A549 treated with AZD2906 at 1 μM for 4 hours (cell line): ENCODE data around the gene ULBP1. TPM values are rescaled to one million over a fixed set of nuclear protein-coding genes. Genes with fewer than 3 reads are reported as not detected.

Experiments
- total RNA-seq: library from RNA; stranded (reverse); fragments of 200-300 nt; extraction: Qiagen RNA extraction; gene quantifications from 5 replicates; pipeline ENCODE4 v1.2.3, GENCODE V29; 2022

The ULBP1 gene
- 0.75 to 1.00 TPM (median 0.93 TPM) in 5 replicates for total RNA-seq

GRCh38 chr6:149963462-149964307 lies at the start of gene ULBP1:
Gene ULBP1, plus strand, starts transcription at chr6:149963943. Its CDS starts 107 bp downstream, at chr6:149964050.

GRCh38 chr6:149922642-149923326 lies 41.0 kb upstream of the ULBP1 start, which contains the start of gene RAET1G:
Gene RAET1G, minus strand, starts transcription at chr6:149923121. Its CDS starts 111 bp downstream, at chr6:149923010.

GRCh38 chr6:149941583-149942460 lies 21.9 kb upstream of the ULBP1 start, which contains the start of gene ULBP2:
Gene ULBP2, plus strand, starts transcription at chr6:149942014. Its CDS starts 59 bp downstream, at chr6:149942073.

Other genes starting within 250 kb of the ULBP1 start
- 5.9 to 8.1 TPM (median 7.4 TPM) in 5 replicates for gene LATS1, start 245.8 kb upstream of the ULBP1 start, total RNA-seq
- 12.7 to 14.6 TPM (median 14.1 TPM) in 5 replicates for gene NUP43, start 217.4 kb upstream of the ULBP1 start, total RNA-seq
- gene PCMT1, start 214.2 kb upstream of the ULBP1 start, total RNA-seq: 85.9 to 102 TPM (median 89.6 TPM) in 5 replicates
- gene LRP11, start 99.6 kb upstream of the ULBP1 start, total RNA-seq: 26.7 to 36.0 TPM (median 33.0 TPM) in 5 replicates
- 1.6 to 3.6 TPM (median 2.8 TPM) in 5 replicates for gene RAET1E, start 65.8 kb upstream of the ULBP1 start, total RNA-seq
- 6.4 to 11.6 TPM (median 8.5 TPM) in 5 replicates for gene RAET1G, start 40.8 kb upstream of the ULBP1 start, total RNA-seq
- 2.9 to 4.6 TPM (median 3.3 TPM) in 5 replicates for gene ULBP2, start 21.9 kb upstream of the ULBP1 start, total RNA-seq
- 0.34 to 0.50 TPM (median 0.39 TPM) in 5 replicates for gene RAET1L, start 61.6 kb downstream of the ULBP1 start, total RNA-seq
- 3.7 to 4.6 TPM (median 4.2 TPM) in 5 replicates for gene ULBP3, start 105.2 kb downstream of the ULBP1 start, total RNA-seq
- gene PPP1R14C, start 179.1 kb downstream of the ULBP1 start, total RNA-seq: 3.4 to 4.0 TPM (median 3.5 TPM) in 5 replicates